Measurements from ENCODE around the gene RTRAF. TPM values are rescaled to one million over a fixed set of nuclear protein-coding genes. Genes with fewer than 3 reads are reported as not detected.

RTRAF gene
- total RNA-seq, 1 experiment from 2014 or later = 223 TPM

GRCh38 chr14:51981218-51981854, 8.0 kb upstream of the RTRAF start:
- Histone ChIP-seq H3K36me3 (ENCODE audit: control insufficient read depth, insufficient read depth, low read length) (no peaks in the 10 kb centered on the region), H3K27me3 (replicated peaks; ENCODE audit: control insufficient read depth, insufficient read depth, low read length) (no peaks in the 10 kb centered on the region), H3K9me3 (no peaks in the 10 kb centered on the region; the same call in 1 of the 2 replicates), H3K4me3 (ENCODE audit: low read depth, low read length) (no peak overlapping the region), H3K4me1 (peaks cover 9% of the 10 kb centered on the region; the same call in 1 of the 2 replicates)
- no TSS peak for BruUV-seq (replicated peaks)
- Mint-ChIP-seq H3K27ac (ENCODE audit: unreplicated experiment) (no peak overlapping the region), H3K27me3 (ENCODE audit: insufficient read depth, unreplicated experiment) (no peaks in the 10 kb centered on the region), H3K4me3 (ENCODE audit: unreplicated experiment) (no peak overlapping the region), H3K4me1 (ENCODE audit: low read depth, unreplicated experiment) (no peaks in the 10 kb centered on the region), H3K9me3 (ENCODE audit: unreplicated experiment) (peaks cover 7% of the 10 kb centered on the region), H3K36me3 (ENCODE audit: insufficient read depth, unreplicated experiment) (no peaks in the 10 kb centered on the region)
- ChIA-PET POLR2A (no interaction called here), CTCF (interaction anchor here (0.5 kb wide), 1 partner anchor 793 kb away, joined by 4 read pairs; no protein-coding TSS in a partner anchor)
- intact Hi-C loops (cut with micrococcal nuclease; ENCODE audit: unreplicated experiment) = loop anchor here (10.0 kb wide), 1 partner anchor 327 kb away; the partner anchor contains the start of gene FRMD6
- TF ChIP-seq CTCF (IDR thresholded peaks at IDR 0.05; ENCODE audit: insufficient read depth in 1 of 2, low read depth in 1 of 2, low read length in 1 of 2, severe bottlenecking in 1 of 2, unreplicated experiment in 1 of 2) = no peak
- no peak for DNase-seq

GRCh38 chr14:51988221-51988620, 1.1 kb upstream of the RTRAF start:
- Histone ChIP-seq H3K4me1 (peaks cover 14% of the 10 kb centered on the region; the same call in 1 of the 2 replicates), H3K36me3 (ENCODE audit: control insufficient read depth, insufficient read depth, low read length) (no peaks in the 10 kb centered on the region; the same call in 1 of the 2 replicates), H3K4me3 (ENCODE audit: low read depth, low read length) (no peak overlapping the region), H3K9me3 (no peaks in the 10 kb centered on the region; the same call in 1 of the 2 replicates), H3K27me3 (replicated peaks; ENCODE audit: control insufficient read depth, insufficient read depth, low read length) (no peaks in the 10 kb centered on the region)
- intact Hi-C loops (cut with micrococcal nuclease; ENCODE audit: unreplicated experiment) = loop anchor here (10.0 kb wide), 1 partner anchor 333 kb away; the partner anchor contains the start of gene FRMD6
- BruUV-seq (replicated peaks) = no TSS peak
- Mint-ChIP-seq H3K36me3 (ENCODE audit: insufficient read depth, unreplicated experiment) (peaks cover 17% of the 10 kb centered on the region), H3K27ac (ENCODE audit: unreplicated experiment) (peak overlapping the region; percentile 78), H3K27me3 (ENCODE audit: insufficient read depth, unreplicated experiment) (no peaks in the 10 kb centered on the region), H3K4me3 (ENCODE audit: unreplicated experiment) (peak overlapping the region; percentile 89), H3K4me1 (ENCODE audit: low read depth, unreplicated experiment) (peaks cover 10% of the 10 kb centered on the region), H3K9me3 (ENCODE audit: unreplicated experiment) (peaks cover 7% of the 10 kb centered on the region)
- POLR2A ChIA-PET = no interaction called here
- DNase-seq = no peak
- TF ChIP-seq CTCF (IDR thresholded peaks at IDR 0.05; ENCODE audit: insufficient read depth in 1 of 2, low read depth in 1 of 2, low read length in 1 of 2, severe bottlenecking in 1 of 2, unreplicated experiment in 1 of 2) = no peak
- CTCF ChIA-PET = no interaction called here

- DNase-seq = no peak
- H3K4me1 ChIP-seq = peaks cover 14% of the 10 kb centered on the region; the same call in 1 of the 2 replicates
- no peak for TF ChIP-seq CTCF (IDR thresholded peaks at IDR 0.05; ENCODE audit: insufficient read depth in 1 of 2, low read depth in 1 of 2, low read length in 1 of 2, severe bottlenecking in 1 of 2, unreplicated experiment in 1 of 2)
- H3K9me3 ChIP-seq = no peaks in the 10 kb centered on the region
- H3K4me3 ChIP-seq (ENCODE audit: low read depth, low read length) = peak overlapping the region; percentile 90
- H3K27me3 Mint-ChIP-seq (ENCODE audit: insufficient read depth, unreplicated experiment) = no peaks in the 10 kb centered on the region
- H3K4me1 Mint-ChIP-seq (ENCODE audit: low read depth, unreplicated experiment) = peaks cover 17% of the 10 kb centered on the region
- peak overlapping the region; percentile 89 for H3K4me3 Mint-ChIP-seq (ENCODE audit: unreplicated experiment)
- BruUV-seq (replicated peaks) = no TSS peak
- peaks cover 1% of the 10 kb centered on the region for H3K36me3 ChIP-seq (ENCODE audit: control insufficient read depth, insufficient read depth, low read length)
- H3K9me3 Mint-ChIP-seq (ENCODE audit: unreplicated experiment) = no peaks in the 10 kb centered on the region
- peaks cover 29% of the 10 kb centered on the region for H3K36me3 Mint-ChIP-seq (ENCODE audit: insufficient read depth, unreplicated experiment)
- H3K27me3 ChIP-seq (replicated peaks; ENCODE audit: control insufficient read depth, insufficient read depth, low read length) = no peaks in the 10 kb centered on the region
- POLR2A ChIA-PET = no interaction called here
- intact Hi-C loops (cut with micrococcal nuclease; ENCODE audit: unreplicated experiment) = no loop called here
- CTCF ChIA-PET = no interaction called here
- H3K27ac Mint-ChIP-seq (ENCODE audit: unreplicated experiment) = peak overlapping the region; percentile 78
These were observed 1.1 kb downstream of the RTRAF start for GRCh38 chr14:51990488-51990887.
